HCT116 (cell line): ENCODE results near the gene P2RX3. TPM values are rescaled to one million over a fixed set of nuclear protein-coding genes. Genes with fewer than 3 reads are reported as not detected.

Source experiments
- ATAC-seq: fragments of 200-7000 bp; cut with Tn5 transposase; 2 replicates; pipeline ENCODE4 v1.9.1; 2020; ENCODE audit warnings: mild to moderate bottlenecking, moderate library complexity
- BruUV-seq: library from RNA; stranded (reverse); fragments of 400-500 nt; replicated peaks from 2 replicates; lab custom pipeline; 2021; lab: Mats Ljungman, UMichigan
- CTCF ChIA-PET: fragments of 300-600 bp; sonication (Branson Sonifier 250); formaldehyde crosslinking; loops from one replicate; lab custom pipeline; 2021; ENCODE audit warnings: antibody characterized with exemption; lab: Charles Lee
- POLR2A ChIA-PET: fragments of 300-600, 350-600 bp; sonication (Branson Sonifier 250); formaldehyde crosslinking; loops from one replicate; lab custom pipeline; 2021; ENCODE audit warnings: antibody characterized with exemption; lab: Charles Lee
- RAD21 ChIA-PET, 2 experiments: fragments of 300-600 bp; sonication (Branson Sonifier 250); formaldehyde crosslinking; loops; one replicate each; lab custom pipeline; 2023; ENCODE audit warnings: low total read pairs in 2 of 2; ENCODE audit not compliant: uncharacterized antibody in 2 of 2, unreplicated experiment in 2 of 2, low non-redundant PET in 1 of 2; lab: Charles Lee
- DNase-seq: peaks from one replicate; pipeline ENCODE4 v3.0.0-alpha.2; 2010; ENCODE audit warnings: low read depth, low spot score
- H2AFZ ChIP-seq: fragments of 200-600 bp; shearing (Covaris generic), sonication (generic); 2 replicates; pipeline ENCODE4 v1.6.1; 2017; ENCODE audit warnings: low read depth, mixed run types, mixed read lengths, antibody characterized with exemption, low read length; ENCODE audit not compliant: poor library complexity, severe bottlenecking
- H3K27ac ChIP-seq: 2 replicates; pipeline ENCODE4 v1.5.1; 2012; ENCODE audit warnings: low read depth, low read length
- H3K27me3 ChIP-seq: fragments of 200-600 bp; sonication (generic); 2 replicates; pipeline ENCODE4 v1.6.1; 2016; ENCODE audit warnings: mixed run types, low read length, mixed read lengths; ENCODE audit not compliant: insufficient read depth
- H3K36me3 ChIP-seq, 2 experiments: fragments of 200-500 bp in 1 of 2; fragments of 200-600 bp in 1 of 2; sonication (Bioruptor generic) in 1 of 2; sonication (generic) in 1 of 2; 2 replicates each; pipeline versions ENCODE4 v1.5.1 to v1.6.1; 2014 to 2016; ENCODE audit warnings: low read length in 2 of 2, inconsistent platforms in 1 of 2, mixed read lengths in 1 of 2, mixed run types in 1 of 2; ENCODE audit not compliant: insufficient read depth in 2 of 2, control insufficient read depth in 1 of 2
- H3K4me1 ChIP-seq, 2 experiments: fragments of 200-600 bp in 1 of 2; sonication (generic) in 1 of 2; 2 replicates each; pipeline versions ENCODE4 v1.5.1 to v1.6.1; 2012 to 2017; ENCODE audit warnings: low read length in 2 of 2, inconsistent platforms in 1 of 2, mild to moderate bottlenecking in 1 of 2, mixed read lengths in 1 of 2, mixed run types in 1 of 2, moderate library complexity in 1 of 2; ENCODE audit not compliant: insufficient read depth in 2 of 2, control insufficient read depth in 1 of 2
- H3K4me2 ChIP-seq: fragments of 200-600 bp; sonication (generic); 2 replicates; pipeline ENCODE4 v1.6.1; 2017; ENCODE audit warnings: mixed run types, low read length, mixed read lengths
- H3K4me3 ChIP-seq, 2 experiments: fragments of 200-600 bp in 1 of 2; sonication (generic) in 1 of 2; replicated peaks in 1 of 2; 2 replicates each; pipeline ENCODE4 v1.5.1; 2011 to 2016; ENCODE audit warnings: low read length in 2 of 2, control low read depth in 1 of 2, low read depth in 1 of 2, mild to moderate bottlenecking in 1 of 2, mixed read lengths in 1 of 2, mixed run types in 1 of 2
- H3K79me2 ChIP-seq: fragments of 200-600 bp; sonication (generic); 2 replicates; pipeline ENCODE4 v1.6.1; 2017; ENCODE audit warnings: mild to moderate bottlenecking, mixed run types, low read length, moderate library complexity, mixed read lengths; ENCODE audit not compliant: insufficient read depth
- H3K9ac ChIP-seq: fragments of 200-600 bp; sonication (generic); 2 replicates; pipeline ENCODE4 v1.6.1; 2016; ENCODE audit warnings: low read length, mixed read lengths
- H3K9me2 ChIP-seq: fragments of 200-600 bp; sonication (generic), shearing (Covaris generic); 2 replicates; pipeline ENCODE4 v1.6.1; 2017; ENCODE audit warnings: mixed run types, mild to moderate bottlenecking, moderate library complexity; ENCODE audit not compliant: insufficient read depth
- H3K9me3 ChIP-seq, 2 experiments: fragments of 200-500 bp in 1 of 2; fragments of 200-600 bp in 1 of 2; sonication (Bioruptor generic) in 1 of 2; sonication (generic) in 1 of 2; 2 replicates each; pipeline ENCODE4 v1.6.1; 2014 to 2017; ENCODE audit warnings: low read length in 2 of 2, mixed read lengths in 2 of 2, inconsistent platforms in 1 of 2, low read depth in 1 of 2, mild to moderate bottlenecking in 1 of 2, mixed run types in 1 of 2, moderate library complexity in 1 of 2; ENCODE audit not compliant: control insufficient read depth in 1 of 2, insufficient read depth in 1 of 2
- H4K20me1 ChIP-seq: fragments of 200-600 bp; sonication (generic), shearing (Covaris generic); 2 replicates; pipeline ENCODE4 v1.6.1; 2017; ENCODE audit warnings: mixed run types, mild to moderate bottlenecking, moderate library complexity; ENCODE audit not compliant: insufficient read depth
- CBX3 ChIP-seq: IDR thresholded peaks from 2 replicates; pipeline ENCODE4 v1.6.1; 2012; ENCODE audit warnings: low read depth
- EGR1 ChIP-seq: IDR thresholded peaks from 2 replicates; pipeline ENCODE4 v1.6.1; 2012; ENCODE audit warnings: low read depth
- EZH2 ChIP-seq: fragments of 200-600 bp; sonication (generic); IDR thresholded peaks from 2 replicates; pipeline ENCODE4 v1.6.1; 2017; ENCODE audit warnings: antibody characterized with exemption, mixed run types
- FOSL1 ChIP-seq: IDR thresholded peaks from 2 replicates; pipeline ENCODE4 v1.6.1; 2012; ENCODE audit warnings: low read depth
- JUND ChIP-seq: IDR thresholded peaks from 2 replicates; pipeline ENCODE4 v1.6.1; 2012
- POLR2A ChIP-seq: IDR thresholded peaks from 2 replicates; pipeline ENCODE4 v1.7.0; 2011; ENCODE audit warnings: borderline replicate concordance; ENCODE audit not compliant: insufficient read depth, insufficient read length; ENCODE audit errors: extremely low read depth
- POLR2AphosphoS5 ChIP-seq: IDR thresholded peaks from 2 replicates; pipeline ENCODE4 v1.6.1; 2011; ENCODE audit warnings: mild to moderate bottlenecking, low read depth, low read length, moderate library complexity
- RAD21 ChIP-seq: IDR thresholded peaks from 2 replicates; pipeline ENCODE4 v1.6.1; 2012; ENCODE audit warnings: low read depth, mild to moderate bottlenecking
- SIN3A ChIP-seq: IDR thresholded peaks from 2 replicates; pipeline ENCODE4 v1.6.1; 2012; ENCODE audit warnings: low read depth
- SRF ChIP-seq: IDR thresholded peaks from 2 replicates; pipeline ENCODE4 v1.6.1; 2012; ENCODE audit warnings: low read depth
- YY1 ChIP-seq: IDR thresholded peaks from 2 replicates; pipeline ENCODE4 v1.6.1; 2011; ENCODE audit warnings: low read length, low read depth, moderate library complexity, mild to moderate bottlenecking; ENCODE audit not compliant: insufficient replicate concordance; ENCODE audit errors: extremely low read depth
- ZFX ChIP-seq: fragments of 450-650 bp; IDR thresholded peaks from 2 replicates; pipeline ENCODE4 v1.6.1; 2017
- ZNF274 ChIP-seq: fragments of 200-500 bp; sonication (Bioruptor generic); IDR thresholded peaks from 2 replicates; pipeline ENCODE4 v1.6.1; 2014; ENCODE audit warnings: mild to moderate bottlenecking, low read depth, low read length, inconsistent platforms
- intact Hi-C: fragments of 100-400 bp; cut with micrococcal nuclease; formaldehyde crosslinking; loops from 2 replicates; pipeline ENCODE4 v1.10.0; 2022
- total RNA-seq: library from RNA; stranded (reverse); gene quantifications from one replicate; pipeline ENCODE4 v1.2.1, GENCODE V29; 2021; ENCODE audit not compliant: unreplicated experiment
- TF ChIP-seq, protein P1 (sequence below): IDR thresholded peaks from 2 replicates; pipeline ENCODE4 v1.6.1; 2012; ENCODE audit warnings: low read depth
- TF ChIP-seq, protein P2 (sequence below): IDR thresholded peaks from 2 replicates; pipeline ENCODE4 v1.6.1; 2011; ENCODE audit warnings: mild to moderate bottlenecking, low read length, moderate library complexity; ENCODE audit not compliant: insufficient replicate concordance; ENCODE audit errors: extremely low read depth
- TF ChIP-seq, protein P3 (sequence below): IDR thresholded peaks from 2 replicates; pipeline ENCODE4 v1.6.1; 2012
- TF ChIP-seq, protein P4 (sequence below): IDR thresholded peaks from 2 replicates; pipeline ENCODE4 v1.6.1; 2012
- TF ChIP-seq, protein P5 (sequence below), 3 experiments: fragments of 200-600 bp in 1 of 3; sonication (generic) in 1 of 3; IDR thresholded peaks in 2 of 3; conservative IDR thresholded peaks in 1 of 3; 2 replicates each; pipeline ENCODE4 v1.5.1; 2012 to 2017; ENCODE audit warnings: low read depth in 2 of 3, low read length in 2 of 3, antibody characterized with exemption in 1 of 3, borderline replicate concordance in 1 of 3, control low read depth in 1 of 3, mild to moderate bottlenecking in 1 of 3, mixed read lengths in 1 of 3, mixed run types in 1 of 3, moderate library complexity in 1 of 3; ENCODE audit not compliant: insufficient read depth in 1 of 3

The P2RX3 gene
- total RNA-seq, 1 experiment from 2014 or later: not detected

DNA sequence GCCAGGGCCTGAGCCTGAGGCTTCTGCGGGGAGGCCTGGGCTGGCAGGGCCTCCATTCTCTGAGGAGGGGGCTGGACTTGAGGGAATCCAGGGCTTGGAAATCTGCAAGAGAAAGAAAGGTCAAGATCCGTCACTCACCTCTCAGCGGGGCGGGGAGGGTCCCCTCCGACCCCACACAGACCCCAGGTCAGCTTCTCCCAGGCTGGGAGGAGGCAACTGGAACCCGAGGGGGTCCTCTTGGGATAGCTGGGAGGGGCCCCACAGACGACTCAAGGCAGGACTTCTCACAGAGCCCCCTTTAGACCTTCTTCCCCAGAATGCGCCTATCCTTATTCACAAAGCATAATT lies 24.4 kb upstream of the P2RX3 start:
- no peak for TF ChIP-seq SIN3A
- TF ChIP-seq, protein P1, sequence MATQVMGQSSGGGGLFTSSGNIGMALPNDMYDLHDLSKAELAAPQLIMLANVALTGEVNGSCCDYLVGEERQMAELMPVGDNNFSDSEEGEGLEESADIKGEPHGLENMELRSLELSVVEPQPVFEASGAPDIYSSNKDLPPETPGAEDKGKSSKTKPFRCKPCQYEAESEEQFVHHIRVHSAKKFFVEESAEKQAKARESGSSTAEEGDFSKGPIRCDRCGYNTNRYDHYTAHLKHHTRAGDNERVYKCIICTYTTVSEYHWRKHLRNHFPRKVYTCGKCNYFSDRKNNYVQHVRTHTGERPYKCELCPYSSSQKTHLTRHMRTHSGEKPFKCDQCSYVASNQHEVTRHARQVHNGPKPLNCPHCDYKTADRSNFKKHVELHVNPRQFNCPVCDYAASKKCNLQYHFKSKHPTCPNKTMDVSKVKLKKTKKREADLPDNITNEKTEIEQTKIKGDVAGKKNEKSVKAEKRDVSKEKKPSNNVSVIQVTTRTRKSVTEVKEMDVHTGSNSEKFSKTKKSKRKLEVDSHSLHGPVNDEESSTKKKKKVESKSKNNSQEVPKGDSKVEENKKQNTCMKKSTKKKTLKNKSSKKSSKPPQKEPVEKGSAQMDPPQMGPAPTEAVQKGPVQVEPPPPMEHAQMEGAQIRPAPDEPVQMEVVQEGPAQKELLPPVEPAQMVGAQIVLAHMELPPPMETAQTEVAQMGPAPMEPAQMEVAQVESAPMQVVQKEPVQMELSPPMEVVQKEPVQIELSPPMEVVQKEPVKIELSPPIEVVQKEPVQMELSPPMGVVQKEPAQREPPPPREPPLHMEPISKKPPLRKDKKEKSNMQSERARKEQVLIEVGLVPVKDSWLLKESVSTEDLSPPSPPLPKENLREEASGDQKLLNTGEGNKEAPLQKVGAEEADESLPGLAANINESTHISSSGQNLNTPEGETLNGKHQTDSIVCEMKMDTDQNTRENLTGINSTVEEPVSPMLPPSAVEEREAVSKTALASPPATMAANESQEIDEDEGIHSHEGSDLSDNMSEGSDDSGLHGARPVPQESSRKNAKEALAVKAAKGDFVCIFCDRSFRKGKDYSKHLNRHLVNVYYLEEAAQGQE: no peak
- TF ChIP-seq FOSL1: no peak
- TF ChIP-seq CBX3: no peak
- no peak for TF ChIP-seq RAD21
- TF ChIP-seq, protein P2, sequence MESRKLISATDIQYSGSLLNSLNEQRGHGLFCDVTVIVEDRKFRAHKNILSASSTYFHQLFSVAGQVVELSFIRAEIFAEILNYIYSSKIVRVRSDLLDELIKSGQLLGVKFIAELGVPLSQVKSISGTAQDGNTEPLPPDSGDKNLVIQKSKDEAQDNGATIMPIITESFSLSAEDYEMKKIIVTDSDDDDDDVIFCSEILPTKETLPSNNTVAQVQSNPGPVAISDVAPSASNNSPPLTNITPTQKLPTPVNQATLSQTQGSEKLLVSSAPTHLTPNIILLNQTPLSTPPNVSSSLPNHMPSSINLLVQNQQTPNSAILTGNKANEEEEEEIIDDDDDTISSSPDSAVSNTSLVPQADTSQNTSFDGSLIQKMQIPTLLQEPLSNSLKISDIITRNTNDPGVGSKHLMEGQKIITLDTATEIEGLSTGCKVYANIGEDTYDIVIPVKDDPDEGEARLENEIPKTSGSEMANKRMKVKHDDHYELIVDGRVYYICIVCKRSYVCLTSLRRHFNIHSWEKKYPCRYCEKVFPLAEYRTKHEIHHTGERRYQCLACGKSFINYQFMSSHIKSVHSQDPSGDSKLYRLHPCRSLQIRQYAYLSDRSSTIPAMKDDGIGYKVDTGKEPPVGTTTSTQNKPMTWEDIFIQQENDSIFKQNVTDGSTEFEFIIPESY: no peak
- TF ChIP-seq POLR2AphosphoS5: no peak
- TF ChIP-seq, protein P3, sequence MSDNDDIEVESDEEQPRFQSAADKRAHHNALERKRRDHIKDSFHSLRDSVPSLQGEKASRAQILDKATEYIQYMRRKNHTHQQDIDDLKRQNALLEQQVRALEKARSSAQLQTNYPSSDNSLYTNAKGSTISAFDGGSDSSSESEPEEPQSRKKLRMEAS: no peak
- TF ChIP-seq ZFX: no peak
- TF ChIP-seq POLR2A: no peak
- no peak for TF ChIP-seq SRF
- no peak for TF ChIP-seq ZNF274
- TF ChIP-seq, protein P4, sequence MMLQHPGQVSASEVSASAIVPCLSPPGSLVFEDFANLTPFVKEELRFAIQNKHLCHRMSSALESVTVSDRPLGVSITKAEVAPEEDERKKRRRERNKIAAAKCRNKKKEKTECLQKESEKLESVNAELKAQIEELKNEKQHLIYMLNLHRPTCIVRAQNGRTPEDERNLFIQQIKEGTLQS: no peak
- no peak for TF ChIP-seq EGR1
- TF ChIP-seq JUND: no peak
- TF ChIP-seq, protein P5, sequence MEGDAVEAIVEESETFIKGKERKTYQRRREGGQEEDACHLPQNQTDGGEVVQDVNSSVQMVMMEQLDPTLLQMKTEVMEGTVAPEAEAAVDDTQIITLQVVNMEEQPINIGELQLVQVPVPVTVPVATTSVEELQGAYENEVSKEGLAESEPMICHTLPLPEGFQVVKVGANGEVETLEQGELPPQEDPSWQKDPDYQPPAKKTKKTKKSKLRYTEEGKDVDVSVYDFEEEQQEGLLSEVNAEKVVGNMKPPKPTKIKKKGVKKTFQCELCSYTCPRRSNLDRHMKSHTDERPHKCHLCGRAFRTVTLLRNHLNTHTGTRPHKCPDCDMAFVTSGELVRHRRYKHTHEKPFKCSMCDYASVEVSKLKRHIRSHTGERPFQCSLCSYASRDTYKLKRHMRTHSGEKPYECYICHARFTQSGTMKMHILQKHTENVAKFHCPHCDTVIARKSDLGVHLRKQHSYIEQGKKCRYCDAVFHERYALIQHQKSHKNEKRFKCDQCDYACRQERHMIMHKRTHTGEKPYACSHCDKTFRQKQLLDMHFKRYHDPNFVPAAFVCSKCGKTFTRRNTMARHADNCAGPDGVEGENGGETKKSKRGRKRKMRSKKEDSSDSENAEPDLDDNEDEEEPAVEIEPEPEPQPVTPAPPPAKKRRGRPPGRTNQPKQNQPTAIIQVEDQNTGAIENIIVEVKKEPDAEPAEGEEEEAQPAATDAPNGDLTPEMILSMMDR (IDR thresholded peaks at IDR 0.05 in 2 of 3, conservative IDR thresholded peaks at IDR 0.05 in 1 of 3; ENCODE audit: borderline replicate concordance in 1 of 3, insufficient read depth in 1 of 3, low read depth in 2 of 3, low read length in 2 of 3): no peak
- no peak for TF ChIP-seq YY1
- TF ChIP-seq EZH2: no peak
- TF ChIP-seq, all 23 proteins: peak for 0
- no peaks in the 10 kb centered on the region for H3K9me2 ChIP-seq
- no peak overlapping the region for H3K9ac ChIP-seq
- H3K4me3 ChIP-seq: no peak overlapping the region
- intact Hi-C loops: no loop called here
- H3K9me3 ChIP-seq: no peaks in the 10 kb centered on the region
- no peaks in the 10 kb centered on the region for H3K27me3 ChIP-seq
- BruUV-seq: no TSS peak
- no peak for DNase-seq
- H3K4me2 ChIP-seq: no peak overlapping the region
- H3K36me3 ChIP-seq: peaks cover 31 to 35% of the 10 kb centered on the region in 2 experiments; a peak in 3 of 4 replicates
- no peak overlapping the region for H2AFZ ChIP-seq
- H3K79me2 ChIP-seq: 0 out of 2 replicates have a peak, but pooled peaks cover 4% of the 10 kb centered on the region
- no peaks in the 10 kb centered on the region for H4K20me1 ChIP-seq
- RAD21 ChIA-PET: no interaction called here
- POLR2A ChIA-PET: interaction anchor here (4.7 kb wide), 1 partner anchor 10 kb away, joined by 42 read pairs; the partner anchor contains the start of gene TNKS1BP1
- CTCF ChIA-PET: no interaction called here
- H3K4me1 ChIP-seq: peaks cover 13 to 23% of the 10 kb centered on the region in 2 experiments
- H3K27ac ChIP-seq: no peak overlapping the region
- no peak for ATAC-seq
